ENCODE data around the gene SNX24.
"Not testable (repeated sequence)": the region's sequence is repeated elsewhere in the genome, so short reads cannot be mapped to it uniquely, and the experiment has no call there.

Gene SNX24

GRCh38 chr5:122963305-122963704, 117.9 kb downstream of the SNX24 start:
- DNase-seq = no peak

- DNase-seq = no peak
Observed at GRCh38 chr5:122965111-122965510, 119.7 kb downstream of the SNX24 start.

- no peak for DNase-seq
Observed at GRCh38 chr5:122967085-122967484, 121.7 kb downstream of the SNX24 start.

- DNase-seq = no peak
Observed at GRCh38 chr5:122967625-122968024, 122.2 kb downstream of the SNX24 start.

GRCh38 chr5:122968056-122968455, 122.6 kb downstream of the SNX24 start:
- not testable (repeated sequence) for DNase-seq

GRCh38 chr5:122971333-122971732, 125.9 kb downstream of the SNX24 start:
- DNase-seq = no peak

- DNase-seq = no peak
Observed at GRCh38 chr5:122972877-122973276, 127.5 kb downstream of the SNX24 start.

GRCh38 chr5:122973759-122974158, 128.3 kb downstream of the SNX24 start:
- not testable (repeated sequence) for DNase-seq

- DNase-seq = not testable (repeated sequence)
Observed at GRCh38 chr5:122974251-122974650, 128.8 kb downstream of the SNX24 start.

- DNase-seq = no peak
Observed at GRCh38 chr5:122977319-122977718, 131.9 kb downstream of the SNX24 start.

- DNase-seq = no peak
Observed at GRCh38 chr5:122978068-122978467, 132.7 kb downstream of the SNX24 start.

- no peak for DNase-seq
Observed at GRCh38 chr5:122978644-122979297, 133.4 kb downstream of the SNX24 start.

GRCh38 chr5:122981846-122982245, 136.4 kb downstream of the SNX24 start:
- no peak for DNase-seq

- no peak for DNase-seq
Observed at GRCh38 chr5:122982376-122982775, 137.0 kb downstream of the SNX24 start.

GRCh38 chr5:122984425-122984824, 139.0 kb downstream of the SNX24 start:
- no peak for DNase-seq

GRCh38 chr5:122985006-122985700, 139.7 kb downstream of the SNX24 start:
- DNase-seq = no peak

- no peak for DNase-seq
Observed at GRCh38 chr5:122985954-122986721, 140.7 kb downstream of the SNX24 start.

- DNase-seq = peak in 6 of 51 donors; percentile 2 to 13 (median 7)
Observed at GRCh38 chr5:122996091-122996490, 150.7 kb downstream of the SNX24 start.

GRCh38 chr5:122997294-122997693, 151.9 kb downstream of the SNX24 start:
- no peak for DNase-seq

GRCh38 chr5:122999947-123000563, 154.6 kb downstream of the SNX24 start:
- peak in 1 of 51 donors; percentile 1 for DNase-seq

- DNase-seq = no peak
Observed at GRCh38 chr5:123000731-123001130, 155.3 kb downstream of the SNX24 start.

- no peak for DNase-seq
Observed at GRCh38 chr5:123001808-123002207, 156.4 kb downstream of the SNX24 start.

All from hypothalamus (tissue), 51 donors.